Measurements from ENCODE around the gene PCNX2. TPM values are rescaled to one million over a fixed set of nuclear protein-coding genes. Genes with fewer than 3 reads are reported as not detected.

PCNX2 gene
- total and polyA plus RNA-seq, 10 of the 15 experiments (the other 5 are each of a cell fraction or from before 2014, with no cell fraction given): 2.1 to 16.4 (median 8.1) TPM

DNA sequence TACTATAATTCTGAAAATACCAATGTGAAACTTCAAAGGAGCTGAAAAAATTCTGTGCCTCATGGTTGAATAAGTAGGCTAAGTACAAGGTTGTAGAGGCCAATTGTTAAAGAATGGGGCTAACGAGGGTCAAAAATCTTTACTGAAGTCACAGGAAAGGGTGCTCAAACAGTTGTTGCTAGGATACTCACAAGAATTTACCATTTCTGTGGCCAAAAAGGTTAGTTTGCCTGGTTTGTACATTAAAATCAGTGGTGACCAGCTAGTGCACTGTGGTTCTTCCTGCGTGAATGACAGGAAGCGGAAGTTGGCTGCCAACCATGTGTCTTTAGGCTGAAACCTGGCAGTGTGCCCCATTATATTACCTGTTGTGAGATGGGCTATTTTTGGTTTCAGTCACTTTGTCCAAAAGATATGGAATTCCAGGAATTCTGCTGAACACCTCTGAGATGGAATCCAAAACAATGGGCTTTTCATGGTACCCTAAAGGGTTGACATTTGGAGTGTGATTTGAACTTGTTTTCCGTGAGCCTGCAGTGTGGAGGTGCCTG lies 45.5 kb upstream of the PCNX2 start:
- FAIRE-seq (no peak), ATAC-seq (no peak), DNase-seq (ENCODE audit: low read depth, low spot score) (no peak)
- no peaks in the 10 kb centered on the region for H3K4me1 ChIP-seq (ENCODE audit: control insufficient read depth, insufficient read depth, low read length)
- in situ Hi-C loops (cut with MboI): no loop called here
- intact Hi-C loops (cut with micrococcal nuclease; ENCODE audit: unreplicated experiment): no loop called here
- POLR2A ChIA-PET: no interaction called here
- CTCF ChIA-PET: no interaction called here
- no peaks in the 10 kb centered on the region for H3K36me3 ChIP-seq (ENCODE audit: control insufficient read depth in 2 of 2, insufficient read depth in 2 of 2, low read length in 1 of 2)
- no peak overlapping the region for H3K9ac ChIP-seq (ENCODE audit: control insufficient read depth, insufficient read depth, low read length)
- no peaks in the 10 kb centered on the region for H3K27me3 ChIP-seq (replicated peaks in 1 of 2; ENCODE audit: control insufficient read depth in 2 of 2, insufficient read depth in 2 of 2, low read length in 1 of 2)
- H4K20me1 ChIP-seq (ENCODE audit: control insufficient read depth, insufficient read depth): no peaks in the 10 kb centered on the region
- H2AFZ ChIP-seq (ENCODE audit: control insufficient read depth, low read depth, low read length): no peak overlapping the region
- WGBS (ENCODE audit: insufficient coverage, insufficient replicate concordance, low lambda C conversion rate, missing lambda C conversion rate): 32% methylated on average over 4 of the region's 4 CpGs
- H3K9me3 ChIP-seq (replicated peaks; ENCODE audit: control insufficient read depth, insufficient read depth, low read length): no peaks in the 10 kb centered on the region
- SMC1A ChIA-PET (ENCODE audit: uncharacterized antibody, unreplicated experiment): no interaction called here
- no peak for TF ChIP-seq IRF3 (IDR thresholded peaks at IDR 0.05)
- no peak for TF ChIP-seq ELK1 (IDR thresholded peaks at IDR 0.05; ENCODE audit: low read depth, low read length)
- no peak for TF ChIP-seq ZBED1 (IDR thresholded peaks at IDR 0.05; ENCODE audit: borderline replicate concordance)
- no peak for TF ChIP-seq BMI1 (IDR thresholded peaks at IDR 0.05; ENCODE audit: borderline replicate concordance)
- TF ChIP-seq MTA3 (IDR thresholded peaks at IDR 0.05; ENCODE audit: borderline replicate concordance, low read length): no peak
- TF ChIP-seq TAF1 (IDR thresholded peaks at IDR 0.05; ENCODE audit: borderline replicate concordance, low read depth, low read length): no peak
- TF ChIP-seq, protein P1, sequence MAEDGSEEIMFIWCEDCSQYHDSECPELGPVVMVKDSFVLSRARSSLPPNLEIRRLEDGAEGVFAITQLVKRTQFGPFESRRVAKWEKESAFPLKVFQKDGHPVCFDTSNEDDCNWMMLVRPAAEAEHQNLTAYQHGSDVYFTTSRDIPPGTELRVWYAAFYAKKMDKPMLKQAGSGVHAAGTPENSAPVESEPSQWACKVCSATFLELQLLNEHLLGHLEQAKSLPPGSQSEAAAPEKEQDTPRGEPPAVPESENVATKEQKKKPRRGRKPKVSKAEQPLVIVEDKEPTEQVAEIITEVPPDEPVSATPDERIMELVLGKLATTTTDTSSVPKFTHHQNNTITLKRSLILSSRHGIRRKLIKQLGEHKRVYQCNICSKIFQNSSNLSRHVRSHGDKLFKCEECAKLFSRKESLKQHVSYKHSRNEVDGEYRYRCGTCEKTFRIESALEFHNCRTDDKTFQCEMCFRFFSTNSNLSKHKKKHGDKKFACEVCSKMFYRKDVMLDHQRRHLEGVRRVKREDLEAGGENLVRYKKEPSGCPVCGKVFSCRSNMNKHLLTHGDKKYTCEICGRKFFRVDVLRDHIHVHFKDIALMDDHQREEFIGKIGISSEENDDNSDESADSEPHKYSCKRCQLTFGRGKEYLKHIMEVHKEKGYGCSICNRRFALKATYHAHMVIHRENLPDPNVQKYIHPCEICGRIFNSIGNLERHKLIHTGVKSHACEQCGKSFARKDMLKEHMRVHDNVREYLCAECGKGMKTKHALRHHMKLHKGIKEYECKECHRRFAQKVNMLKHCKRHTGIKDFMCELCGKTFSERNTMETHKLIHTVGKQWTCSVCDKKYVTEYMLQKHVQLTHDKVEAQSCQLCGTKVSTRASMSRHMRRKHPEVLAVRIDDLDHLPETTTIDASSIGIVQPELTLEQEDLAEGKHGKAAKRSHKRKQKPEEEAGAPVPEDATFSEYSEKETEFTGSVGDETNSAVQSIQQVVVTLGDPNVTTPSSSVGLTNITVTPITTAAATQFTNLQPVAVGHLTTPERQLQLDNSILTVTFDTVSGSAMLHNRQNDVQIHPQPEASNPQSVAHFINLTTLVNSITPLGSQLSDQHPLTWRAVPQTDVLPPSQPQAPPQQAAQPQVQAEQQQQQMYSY (CRISPR knock-in tag; IDR thresholded peaks at IDR 0.05): no peak
- no peak for TF ChIP-seq KAT2A (conservative IDR thresholded peaks at IDR 0.05; ENCODE audit: control insufficient read depth, low read depth, low read length)
- no peak for TF ChIP-seq IRF5 (IDR thresholded peaks at IDR 0.05; ENCODE audit: borderline replicate concordance)
- no peak overlapping the region for H3K4me3 ChIP-seq
- H3K4me2 ChIP-seq (ENCODE audit: control insufficient read depth, insufficient read depth): no peak overlapping the region
- no peak overlapping the region for H3K27ac ChIP-seq (ENCODE audit: control insufficient read depth, insufficient read depth)
- H3K79me2 ChIP-seq (ENCODE audit: control insufficient read depth, insufficient read depth, low read length): no peaks in the 10 kb centered on the region
- RAD21 ChIA-PET (ENCODE audit: unreplicated experiment): no interaction called here
- no TSS peak for BruUV-seq (replicated peaks)

Data from GM12878 (cell line).